ENCODE measurements around the gene ANKRD37. TPM values are rescaled to one million over a fixed set of nuclear protein-coding genes. Genes with fewer than 3 reads are reported as not detected.

Gene ANKRD37
- total RNA-seq, 1 donor, result 22.8 TPM

GRCh38 chr4:185404031-185404430 lies 7.4 kb downstream of the ANKRD37 start:
- Histone ChIP-seq H3K36me3 (ENCODE audit: insufficient read depth, low read length) (peaks cover 45% of the 10 kb centered on the region), H4K20me1 (ENCODE audit: insufficient read depth, low read length) (no peaks in the 10 kb centered on the region), H3K4me3 (ENCODE audit: insufficient read depth, low read length) (no peak overlapping the region), H3K79me2 (ENCODE audit: insufficient read depth, low read length) (no peaks in the 10 kb centered on the region), H3K27me3 (ENCODE audit: insufficient read depth, low read length) (no peaks in the 10 kb centered on the region), H3K4me1 (ENCODE audit: insufficient read depth, low read length) (no peaks in the 10 kb centered on the region), H2AFZ (ENCODE audit: low read length) (no peak overlapping the region), H3K9me3 (ENCODE audit: low read depth, low read length) (no peaks in the 10 kb centered on the region), H3K4me2 (ENCODE audit: insufficient read depth, low read length) (no peak overlapping the region), H3K27ac (ENCODE audit: low read depth, low read length) (no peak overlapping the region)
- TF ChIP-seq, protein P1, sequence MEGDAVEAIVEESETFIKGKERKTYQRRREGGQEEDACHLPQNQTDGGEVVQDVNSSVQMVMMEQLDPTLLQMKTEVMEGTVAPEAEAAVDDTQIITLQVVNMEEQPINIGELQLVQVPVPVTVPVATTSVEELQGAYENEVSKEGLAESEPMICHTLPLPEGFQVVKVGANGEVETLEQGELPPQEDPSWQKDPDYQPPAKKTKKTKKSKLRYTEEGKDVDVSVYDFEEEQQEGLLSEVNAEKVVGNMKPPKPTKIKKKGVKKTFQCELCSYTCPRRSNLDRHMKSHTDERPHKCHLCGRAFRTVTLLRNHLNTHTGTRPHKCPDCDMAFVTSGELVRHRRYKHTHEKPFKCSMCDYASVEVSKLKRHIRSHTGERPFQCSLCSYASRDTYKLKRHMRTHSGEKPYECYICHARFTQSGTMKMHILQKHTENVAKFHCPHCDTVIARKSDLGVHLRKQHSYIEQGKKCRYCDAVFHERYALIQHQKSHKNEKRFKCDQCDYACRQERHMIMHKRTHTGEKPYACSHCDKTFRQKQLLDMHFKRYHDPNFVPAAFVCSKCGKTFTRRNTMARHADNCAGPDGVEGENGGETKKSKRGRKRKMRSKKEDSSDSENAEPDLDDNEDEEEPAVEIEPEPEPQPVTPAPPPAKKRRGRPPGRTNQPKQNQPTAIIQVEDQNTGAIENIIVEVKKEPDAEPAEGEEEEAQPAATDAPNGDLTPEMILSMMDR (IDR thresholded peaks at IDR 0.05; ENCODE audit: extremely low read depth, low read depth, low read length), result no peak
- DNase-seq (ENCODE audit: insufficient read length, low spot score, missing footprints), result no peak

DNA sequence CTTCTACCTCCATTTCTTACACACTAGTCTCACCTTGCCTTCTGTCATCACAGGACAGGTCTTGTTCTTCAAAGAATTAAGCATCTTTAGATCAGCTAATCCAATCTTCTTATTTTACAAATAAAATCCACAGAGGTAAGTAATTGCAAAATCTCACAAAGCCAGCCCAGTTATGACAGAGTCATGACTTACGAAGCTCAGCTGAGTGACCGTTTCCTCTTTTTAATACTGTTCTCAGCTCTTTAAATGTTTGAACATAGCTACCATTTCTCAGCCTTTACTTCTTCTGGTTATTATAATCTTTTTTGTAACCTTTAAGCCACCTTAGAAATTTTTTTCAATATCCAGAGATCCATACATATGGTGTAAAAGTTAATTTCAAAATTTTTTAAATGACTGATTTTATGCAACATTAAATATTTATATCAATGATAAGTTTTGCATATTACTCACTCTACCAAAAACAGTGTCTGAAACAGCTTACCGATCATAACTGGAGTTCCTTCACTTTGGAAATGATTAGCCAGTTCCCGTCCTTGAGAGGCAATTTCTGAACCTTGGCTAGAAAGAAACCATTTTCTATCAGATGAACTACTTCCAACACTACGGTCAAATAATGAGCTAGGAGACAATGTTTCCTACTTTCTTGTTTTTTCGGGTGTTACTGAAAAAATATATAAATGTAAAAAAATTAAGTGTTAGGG lies 8.8 kb downstream of the ANKRD37 start:
- Histone ChIP-seq H3K36me3 (ENCODE audit: insufficient read depth, low read length) (peaks cover 40% of the 10 kb centered on the region), H3K4me1 (ENCODE audit: insufficient read depth, low read length) (no peaks in the 10 kb centered on the region), H3K4me2 (ENCODE audit: insufficient read depth, low read length) (no peak overlapping the region), H3K4me3 (ENCODE audit: insufficient read depth, low read length) (no peak overlapping the region), H3K27ac (ENCODE audit: low read depth, low read length) (no peak overlapping the region), H4K20me1 (ENCODE audit: insufficient read depth, low read length) (no peaks in the 10 kb centered on the region), H3K79me2 (ENCODE audit: insufficient read depth, low read length) (no peaks in the 10 kb centered on the region), H3K27me3 (ENCODE audit: insufficient read depth, low read length) (no peaks in the 10 kb centered on the region), H3K9me3 (ENCODE audit: low read depth, low read length) (no peaks in the 10 kb centered on the region), H2AFZ (ENCODE audit: low read length) (no peak overlapping the region)
- TF ChIP-seq, protein P1 (IDR thresholded peaks at IDR 0.05; ENCODE audit: extremely low read depth, low read depth, low read length), result no peak
- no peak for DNase-seq (ENCODE audit: insufficient read length, low spot score, missing footprints)

GRCh38 chr4:185408432-185408831 lies 11.8 kb downstream of the ANKRD37 start:
- no peaks in the 10 kb centered on the region for H3K79me2 ChIP-seq (ENCODE audit: insufficient read depth, low read length)
- H3K27ac ChIP-seq (ENCODE audit: low read depth, low read length), result no peak overlapping the region
- no peaks in the 10 kb centered on the region for H3K9me3 ChIP-seq (ENCODE audit: low read depth, low read length)
- H3K4me3 ChIP-seq (ENCODE audit: insufficient read depth, low read length), result no peak overlapping the region
- no peak overlapping the region for H3K4me2 ChIP-seq (ENCODE audit: insufficient read depth, low read length)
- H4K20me1 ChIP-seq (ENCODE audit: insufficient read depth, low read length), result no peaks in the 10 kb centered on the region
- no peak overlapping the region for H2AFZ ChIP-seq (ENCODE audit: low read length)
- TF ChIP-seq, protein P1 (IDR thresholded peaks at IDR 0.05; ENCODE audit: extremely low read depth, low read depth, low read length), result no peak
- H3K4me1 ChIP-seq (ENCODE audit: insufficient read depth, low read length), result no peaks in the 10 kb centered on the region
- H3K36me3 ChIP-seq (ENCODE audit: insufficient read depth, low read length), result peaks cover 54% of the 10 kb centered on the region
- no peaks in the 10 kb centered on the region for H3K27me3 ChIP-seq (ENCODE audit: insufficient read depth, low read length)
- no peak for DNase-seq (ENCODE audit: insufficient read length, low spot score, missing footprints)

GRCh38 chr4:185411849-185412248 lies 15.2 kb downstream of the ANKRD37 start:
- no peak overlapping the region for H3K27ac ChIP-seq (ENCODE audit: low read depth, low read length)
- H2AFZ ChIP-seq (ENCODE audit: low read length), result no peak overlapping the region
- H3K79me2 ChIP-seq (ENCODE audit: insufficient read depth, low read length), result no peaks in the 10 kb centered on the region
- no peaks in the 10 kb centered on the region for H3K9me3 ChIP-seq (ENCODE audit: low read depth, low read length)
- H3K4me3 ChIP-seq (ENCODE audit: insufficient read depth, low read length), result no peak overlapping the region
- no peaks in the 10 kb centered on the region for H3K27me3 ChIP-seq (ENCODE audit: insufficient read depth, low read length)
- no peaks in the 10 kb centered on the region for H4K20me1 ChIP-seq (ENCODE audit: insufficient read depth, low read length)
- peaks cover 67% of the 10 kb centered on the region for H3K36me3 ChIP-seq (ENCODE audit: insufficient read depth, low read length)
- DNase-seq (ENCODE audit: insufficient read length, low spot score, missing footprints), result no peak
- no peak overlapping the region for H3K4me2 ChIP-seq (ENCODE audit: insufficient read depth, low read length)
- TF ChIP-seq, protein P1 (IDR thresholded peaks at IDR 0.05; ENCODE audit: extremely low read depth, low read depth, low read length), result no peak
- H3K4me1 ChIP-seq (ENCODE audit: insufficient read depth, low read length), result no peaks in the 10 kb centered on the region
